ENCODE results near the gene RAP2A.

Gene RAP2A

GRCh38 chr13:97440598-97441170 is 6.7 kb downstream of the RAP2A start:
- ChIA-PET POLR2A (no interaction called here), CTCF (no interaction called here)
- TF ChIP-seq FOXM1 (IDR thresholded peaks at IDR 0.05; ENCODE audit: borderline replicate concordance) (no peak), NFRKB (IDR thresholded peaks at IDR 0.05) (no peak), ELF4 (IDR thresholded peaks at IDR 0.05) (no peak), HDGF (IDR thresholded peaks at IDR 0.05; ENCODE audit: borderline replicate concordance) (no peak), FOXK2 (IDR thresholded peaks at IDR 0.05) (no peak), CTBP1 (IDR thresholded peaks at IDR 0.05; ENCODE audit: borderline replicate concordance) (no peak), SP1 (IDR thresholded peaks at IDR 0.05) (no peak), SUZ12 (IDR thresholded peaks at IDR 0.05) (no peak), ARNT (IDR thresholded peaks at IDR 0.05) (no peak), ZNF384 (IDR thresholded peaks at IDR 0.05) (no peak), BHLHE40 (IDR thresholded peaks at IDR 0.05; ENCODE audit: borderline replicate concordance) (no peak), FOXA1 (IDR thresholded peaks at IDR 0.05) (no peak), PKNOX1 (IDR thresholded peaks at IDR 0.05) (no peak), TARDBP (IDR thresholded peaks at IDR 0.05) (no peak), L3MBTL2 (conservative IDR thresholded peaks at IDR 0.05) (no peak)
- DNase-seq (ENCODE audit: extremely low spot score): no peak

- TF ChIP-seq BHLHE40 (IDR thresholded peaks at IDR 0.05; ENCODE audit: borderline replicate concordance) (no peak), FOXA1 (IDR thresholded peaks at IDR 0.05) (no peak), CTBP1 (IDR thresholded peaks at IDR 0.05; ENCODE audit: borderline replicate concordance) (no peak), ZNF384 (IDR thresholded peaks at IDR 0.05) (no peak), ARNT (IDR thresholded peaks at IDR 0.05) (no peak), FOXM1 (IDR thresholded peaks at IDR 0.05; ENCODE audit: borderline replicate concordance) (no peak)
- POLR2A ChIA-PET: no interaction called here
- CTCF ChIA-PET: no interaction called here
- DNase-seq (ENCODE audit: extremely low spot score): no peak
These were observed 7.4 kb downstream of the RAP2A start for GRCh38 chr13:97441368-97441767.

- CTCF ChIA-PET: no interaction called here
- TF ChIP-seq SP1 (IDR thresholded peaks at IDR 0.05) (no peak), NFRKB (IDR thresholded peaks at IDR 0.05) (no peak), CTBP1 (IDR thresholded peaks at IDR 0.05; ENCODE audit: borderline replicate concordance) (no peak), ARNT (IDR thresholded peaks at IDR 0.05) (no peak), LEF1 (IDR thresholded peaks at IDR 0.05; ENCODE audit: borderline replicate concordance) (no peak), FOXA1 (IDR thresholded peaks at IDR 0.05) (no peak), FOXK2 (IDR thresholded peaks at IDR 0.05) (no peak), HDGF (IDR thresholded peaks at IDR 0.05; ENCODE audit: borderline replicate concordance) (no peak), FOXM1 (IDR thresholded peaks at IDR 0.05; ENCODE audit: borderline replicate concordance) (no peak), ZNF384 (IDR thresholded peaks at IDR 0.05) (no peak), ELF4 (IDR thresholded peaks at IDR 0.05) (no peak), SUZ12 (IDR thresholded peaks at IDR 0.05) (no peak), BHLHE40 (IDR thresholded peaks at IDR 0.05; ENCODE audit: borderline replicate concordance) (no peak), TARDBP (IDR thresholded peaks at IDR 0.05) (no peak), L3MBTL2 (conservative IDR thresholded peaks at IDR 0.05) (no peak), PKNOX1 (IDR thresholded peaks at IDR 0.05) (no peak)
- POLR2A ChIA-PET: no interaction called here
- no peak for DNase-seq (ENCODE audit: extremely low spot score)
These were observed 11.7 kb downstream of the RAP2A start for GRCh38 chr13:97445522-97446187.

- ChIA-PET POLR2A (no interaction called here), CTCF (no interaction called here)
- TF ChIP-seq TARDBP (IDR thresholded peaks at IDR 0.05): no peak
- TF ChIP-seq NFRKB (IDR thresholded peaks at IDR 0.05): no peak
- TF ChIP-seq ELF4 (IDR thresholded peaks at IDR 0.05): no peak
- TF ChIP-seq FOXA1 (IDR thresholded peaks at IDR 0.05): no peak
- no peak for TF ChIP-seq BHLHE40 (IDR thresholded peaks at IDR 0.05; ENCODE audit: borderline replicate concordance)
- TF ChIP-seq LEF1 (IDR thresholded peaks at IDR 0.05; ENCODE audit: borderline replicate concordance): no peak
- TF ChIP-seq FOXK2 (IDR thresholded peaks at IDR 0.05): no peak
- no peak for TF ChIP-seq ARNT (IDR thresholded peaks at IDR 0.05)
- no peak for TF ChIP-seq HDGF (IDR thresholded peaks at IDR 0.05; ENCODE audit: borderline replicate concordance)
- TF ChIP-seq FOXM1 (IDR thresholded peaks at IDR 0.05; ENCODE audit: borderline replicate concordance): no peak
- no peak for TF ChIP-seq SUZ12 (IDR thresholded peaks at IDR 0.05)
- TF ChIP-seq SP1 (IDR thresholded peaks at IDR 0.05): no peak
- TF ChIP-seq PKNOX1 (IDR thresholded peaks at IDR 0.05): no peak
- no peak for TF ChIP-seq ZNF384 (IDR thresholded peaks at IDR 0.05)
- no peak for TF ChIP-seq L3MBTL2 (conservative IDR thresholded peaks at IDR 0.05)
- TF ChIP-seq CTBP1 (IDR thresholded peaks at IDR 0.05; ENCODE audit: borderline replicate concordance): no peak
- DNase-seq (ENCODE audit: extremely low spot score): no peak
These were observed 12.5 kb downstream of the RAP2A start for GRCh38 chr13:97446448-97446847.

- TF ChIP-seq PKNOX1 (IDR thresholded peaks at IDR 0.05) (no peak), TARDBP (IDR thresholded peaks at IDR 0.05) (no peak), SUZ12 (IDR thresholded peaks at IDR 0.05) (no peak), SP1 (IDR thresholded peaks at IDR 0.05) (no peak), BHLHE40 (IDR thresholded peaks at IDR 0.05; ENCODE audit: borderline replicate concordance) (no peak), CTBP1 (IDR thresholded peaks at IDR 0.05; ENCODE audit: borderline replicate concordance) (no peak), FOXK2 (IDR thresholded peaks at IDR 0.05) (no peak), HDGF (IDR thresholded peaks at IDR 0.05; ENCODE audit: borderline replicate concordance) (no peak)
- no peak for DNase-seq (ENCODE audit: extremely low spot score)
- ChIA-PET CTCF (interaction anchor here (0.6 to 0.7 kb wide), 2 partner anchors 10 to 352 kb away, joined by 3 read pairs; no protein-coding TSS in a partner anchor), POLR2A (interaction anchor here (0.9 kb wide), 1 partner anchor 15 kb away, joined by 3 read pairs; no protein-coding TSS in a partner anchor)
These were observed 14.7 kb downstream of the RAP2A start for GRCh38 chr13:97448503-97449251.
